Activated T-cell treated with anti-CD3 and anti-CD28 coated beads, Interleukin-2, amount 50 U/mL, for 1 hour (primary cell): ENCODE results near the gene CHCT1.

ENCODE experiments used
- DNase-seq: peaks from one replicate; pipeline ENCODE4 v3.0.0-alpha.2; 2020

Gene CHCT1

DNA sequence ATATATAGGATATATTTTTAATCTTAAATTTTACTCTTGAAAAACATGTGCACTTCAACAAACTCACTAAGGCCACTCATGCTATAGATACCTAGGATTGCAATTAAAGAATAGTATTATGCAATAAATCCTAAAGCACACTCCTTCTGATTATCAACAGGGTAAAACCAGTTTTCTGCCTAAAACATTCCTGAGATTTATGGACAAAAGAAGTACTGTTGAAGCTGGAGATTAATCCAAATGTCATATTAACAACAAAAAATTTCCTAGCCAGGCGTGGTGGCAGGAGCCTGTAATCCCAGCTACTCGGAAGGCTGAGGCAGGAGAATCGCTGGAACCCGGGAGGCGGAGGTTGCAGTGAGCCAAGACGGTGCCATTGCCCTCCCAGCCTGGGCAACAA, 21.4 kb downstream of the CHCT1 start:
- no peak for DNase-seq

DNA sequence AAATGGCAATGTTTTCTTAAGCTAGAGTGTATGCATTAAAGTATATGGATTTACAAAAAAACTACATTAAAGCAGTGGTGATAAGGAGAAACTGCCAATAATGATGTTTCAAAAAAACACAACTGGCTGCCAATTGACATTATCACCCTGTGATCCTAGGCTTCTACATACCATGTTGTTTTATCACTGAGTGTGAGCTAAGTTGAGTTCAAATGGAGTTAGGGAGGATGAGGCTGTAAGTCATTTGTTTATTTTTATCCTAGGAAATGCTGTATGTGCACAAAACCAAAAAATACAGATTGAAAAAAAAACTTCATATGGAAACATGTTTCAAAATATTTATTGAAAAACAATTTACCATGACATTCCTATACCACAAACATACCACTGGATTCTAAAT, 22.9 kb downstream of the CHCT1 start:
- no peak for DNase-seq

DNA sequence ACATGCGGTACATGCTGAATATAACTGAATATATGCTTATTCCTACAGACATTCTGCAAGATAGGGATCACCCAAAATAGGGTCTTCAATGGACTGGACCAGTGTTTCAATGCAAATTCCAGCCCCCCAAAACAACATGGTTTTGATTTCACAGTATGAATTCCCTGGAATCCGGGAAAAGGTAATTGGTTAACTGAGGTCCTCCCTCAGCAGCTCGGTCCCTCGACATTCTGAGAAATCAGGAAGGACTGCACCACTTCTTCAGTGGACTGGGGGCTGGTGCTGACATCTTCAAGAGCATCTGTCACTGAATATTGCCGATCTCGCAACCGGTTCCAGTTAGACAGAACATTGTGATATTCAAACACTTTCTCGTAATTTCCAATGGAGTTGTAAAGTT, 25.1 kb downstream of the CHCT1 start:
- DNase-seq = no peak

DNA sequence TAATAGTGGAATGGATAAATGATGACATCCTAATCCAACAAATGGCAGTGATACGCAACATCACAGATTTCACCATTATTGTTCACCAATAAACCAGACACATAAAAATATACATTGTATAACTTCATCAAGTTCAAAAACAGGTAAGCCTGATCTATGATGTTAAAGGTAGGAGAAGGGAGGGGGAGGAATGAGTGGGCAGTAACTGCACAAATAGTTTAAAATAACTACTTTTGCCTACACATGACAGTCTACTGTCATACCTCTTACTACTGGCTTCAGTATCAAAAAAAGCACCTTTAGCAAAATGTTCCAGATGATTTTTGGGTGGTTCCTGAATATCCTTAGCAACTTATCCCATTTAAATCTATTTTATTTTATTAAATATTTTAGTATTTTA, 28.8 kb downstream of the CHCT1 start:
- no peak for DNase-seq

DNA sequence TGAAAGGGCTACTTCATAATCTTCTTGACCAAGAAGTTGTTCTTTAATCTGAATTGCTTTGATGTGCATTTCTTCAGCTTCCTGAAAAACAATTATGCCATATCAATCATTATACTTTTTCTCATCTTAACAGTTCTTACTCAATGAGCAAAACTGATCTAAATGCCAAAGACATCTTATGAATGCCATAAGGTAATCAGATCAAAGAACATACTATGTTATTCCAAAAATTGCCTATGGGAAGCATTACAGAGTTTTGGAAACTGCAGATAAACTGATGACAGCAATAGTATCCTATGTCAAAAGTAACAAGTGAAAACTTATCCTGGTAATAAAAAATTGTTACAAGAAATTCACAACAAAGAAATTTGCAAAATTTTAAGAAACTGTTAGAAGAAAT, 29.7 kb downstream of the CHCT1 start:
- DNase-seq = no peak

DNA sequence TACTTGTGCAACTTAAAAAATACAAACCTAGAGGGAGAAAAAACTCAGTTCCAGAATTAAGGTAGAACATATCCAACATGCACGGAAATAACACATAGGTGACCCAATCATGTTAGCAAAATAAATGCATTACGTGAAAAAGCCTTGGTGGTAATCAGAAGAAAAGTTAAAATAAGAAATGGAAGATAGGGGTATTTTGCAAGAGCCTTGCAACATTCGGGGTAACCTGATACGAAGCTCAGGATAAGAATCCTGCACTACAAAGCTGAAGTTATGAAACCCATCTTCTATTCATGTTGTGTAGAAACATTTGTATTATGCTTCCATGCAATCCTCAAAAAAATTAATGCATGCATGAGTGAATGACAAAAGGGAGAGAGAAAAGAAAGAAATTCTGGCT, 33.1 kb downstream of the CHCT1 start:
- DNase-seq = no peak

DNA sequence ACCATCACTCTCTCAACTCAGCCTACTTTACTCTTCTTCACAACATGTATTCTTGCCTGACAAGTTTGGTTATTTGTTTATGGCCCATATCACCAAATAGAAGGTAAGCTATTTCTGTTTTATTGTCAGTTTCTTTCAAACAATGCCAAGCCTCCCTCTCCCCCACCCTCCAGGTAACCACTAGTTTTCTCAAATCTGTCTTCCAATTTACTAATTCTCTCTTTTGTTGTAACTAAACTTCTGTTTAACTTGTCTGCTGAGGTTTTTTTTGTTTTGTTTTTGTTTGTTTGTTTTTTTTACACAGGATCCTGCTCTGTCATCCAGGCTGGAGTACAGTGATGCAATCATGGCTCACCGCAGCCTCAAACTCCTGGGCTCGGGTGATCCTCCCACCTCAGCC, 34.9 kb downstream of the CHCT1 start:
- DNase-seq = no peak

DNA sequence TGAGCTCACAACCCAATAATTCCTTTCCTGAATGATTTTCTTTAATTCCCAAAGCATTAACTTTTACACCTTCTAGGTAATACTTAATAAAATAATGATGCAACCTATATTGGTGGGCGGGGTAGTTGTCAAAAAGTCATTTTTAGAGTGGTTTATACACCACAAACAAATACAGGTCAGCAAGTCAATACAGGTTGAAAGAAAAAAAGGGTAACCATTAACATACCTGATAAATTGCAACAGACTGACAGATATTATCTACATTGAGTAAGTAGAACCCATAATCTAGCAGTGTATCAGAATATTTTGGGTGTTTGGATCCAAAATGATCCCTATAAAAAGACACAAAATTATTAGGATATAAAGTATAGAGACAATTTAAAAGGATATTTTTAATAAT, 39.3 kb downstream of the CHCT1 start:
- no peak for DNase-seq

DNA sequence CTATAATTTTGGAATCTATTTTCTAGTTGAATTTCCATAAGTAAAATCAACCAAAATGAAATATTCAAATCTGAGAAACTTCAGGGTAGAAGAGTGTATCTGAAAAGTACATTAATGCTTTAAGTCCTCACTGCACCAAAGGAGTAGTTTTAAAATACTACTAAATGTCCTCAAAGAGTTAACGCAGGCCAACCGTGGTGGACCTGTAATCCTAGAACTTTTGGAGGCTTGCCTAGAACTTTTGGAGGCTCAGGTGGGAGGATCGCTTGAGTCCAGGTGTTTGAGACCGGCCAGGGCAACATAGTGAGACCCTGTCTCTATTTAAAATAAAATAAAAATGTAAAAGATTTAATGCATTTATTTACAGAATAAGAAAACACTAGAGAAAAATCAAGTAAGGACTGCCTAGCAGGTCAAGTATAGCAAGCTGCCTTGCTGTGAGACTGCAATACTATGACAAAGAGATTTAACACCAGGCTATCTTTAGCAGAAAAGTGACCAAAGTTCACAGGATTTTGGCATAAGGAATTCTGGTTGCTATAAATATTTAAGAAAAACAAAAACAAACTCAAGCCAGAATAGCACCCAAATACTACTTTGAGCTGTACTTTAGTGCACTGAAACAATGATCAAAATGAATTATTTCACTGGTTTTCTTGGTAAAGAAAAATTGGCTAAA, 41.0 kb downstream of the CHCT1 start:
- no peak for DNase-seq

DNA sequence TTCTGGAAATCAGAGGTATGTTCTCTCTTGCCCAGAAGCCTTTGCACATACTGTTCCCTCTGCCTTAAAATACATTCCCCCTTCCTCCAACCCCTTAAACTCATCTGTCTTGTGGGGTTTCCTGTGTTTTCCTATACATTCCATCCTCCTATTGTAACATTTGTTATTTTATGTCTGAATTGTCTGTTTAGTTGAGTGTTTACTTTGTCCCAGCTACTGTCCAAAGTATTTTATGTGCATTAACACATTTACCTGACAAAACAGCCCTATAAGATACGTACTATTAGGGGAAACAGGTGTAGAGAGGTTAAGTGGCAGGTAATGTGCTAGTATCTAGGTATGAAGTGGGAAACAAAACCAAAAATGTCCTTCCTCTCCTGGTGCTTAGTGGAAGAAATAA, 42.1 kb downstream of the CHCT1 start:
- DNase-seq = no peak

DNA sequence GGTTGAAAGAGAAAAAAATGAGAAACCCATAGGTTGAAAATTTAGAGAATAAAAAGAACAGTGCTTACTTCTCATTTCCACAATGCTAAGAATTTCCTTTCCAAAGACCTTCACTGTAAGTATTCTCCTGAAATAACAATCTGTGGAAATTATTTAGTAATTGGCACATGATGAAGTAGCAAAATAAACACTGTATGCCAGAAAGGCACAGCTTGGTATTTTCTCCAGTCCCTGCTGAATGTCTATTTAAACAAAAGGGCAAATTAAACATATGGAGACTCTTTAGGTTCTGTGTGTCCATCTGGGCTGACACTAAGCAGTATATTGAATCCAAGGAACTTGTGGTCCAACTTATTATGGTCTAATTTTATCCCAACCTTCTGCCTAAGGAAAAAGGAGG, 46.1 kb downstream of the CHCT1 start:
- no peak for DNase-seq

DNA sequence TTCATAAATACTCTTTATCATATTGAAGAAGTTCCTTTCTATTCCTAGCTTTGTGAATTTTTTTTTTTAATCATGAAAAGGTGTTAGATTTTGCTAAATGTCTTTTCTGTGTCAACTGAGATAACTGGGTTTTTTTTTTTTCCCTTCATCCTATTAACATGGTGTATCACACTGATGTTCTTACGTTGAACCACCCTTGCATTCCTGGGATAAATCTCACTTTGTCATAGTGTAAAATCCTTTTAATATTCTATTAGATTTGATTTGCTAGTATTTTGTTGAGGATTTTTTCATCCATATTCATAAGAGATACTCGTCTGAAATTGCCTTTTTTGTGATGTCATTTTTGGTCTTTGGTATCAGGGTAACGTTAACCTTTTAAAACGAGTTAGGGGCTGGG, 49.2 kb downstream of the CHCT1 start:
- no peak for DNase-seq

DNA sequence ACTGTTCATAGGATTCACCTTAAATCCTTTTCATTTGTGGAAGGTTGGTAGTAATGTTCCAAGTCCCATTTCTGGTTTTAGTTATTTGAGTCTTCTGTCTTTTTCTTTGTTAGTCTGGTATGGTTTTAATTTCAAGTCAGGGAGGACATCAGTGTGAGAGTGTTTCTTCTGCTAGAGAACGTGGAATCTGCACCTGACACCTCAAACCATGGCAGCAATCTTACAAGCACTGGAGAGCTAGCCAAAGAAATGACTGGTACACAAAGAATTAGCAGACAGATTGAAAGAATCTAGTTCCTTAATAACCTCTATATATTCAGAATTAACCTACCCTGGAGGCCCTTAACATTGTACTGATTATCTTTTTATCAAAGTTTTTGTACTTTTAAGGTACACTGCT, 50.2 kb downstream of the CHCT1 start:
- DNase-seq = no peak

DNA sequence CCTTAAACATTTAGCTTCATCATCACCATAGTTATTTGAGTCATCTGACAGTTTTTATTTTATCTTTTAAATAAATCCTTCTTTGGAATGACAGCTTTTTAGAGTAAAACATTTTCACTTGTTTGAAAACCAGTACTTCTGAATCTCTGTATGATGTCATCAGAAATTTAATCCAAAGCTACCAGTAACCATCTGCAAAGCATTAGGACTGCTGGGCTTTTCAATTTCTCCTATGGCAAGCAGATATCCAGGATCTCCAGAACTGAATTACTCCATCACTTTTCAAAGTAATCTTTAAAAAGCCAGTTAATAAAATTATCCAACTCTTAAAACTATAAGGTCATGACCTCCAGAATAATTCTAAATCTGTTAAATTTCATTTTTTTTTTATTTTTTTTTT, 51.5 kb downstream of the CHCT1 start:
- no peak for DNase-seq
